NCI-H2227 (cell line): ENCODE data around the gene S1PR1.
"Not testable (repeated sequence)": the region's sequence is repeated elsewhere in the genome, so short reads cannot be mapped to it uniquely, and the experiment has no call there.

Experiments used
- DNase-seq: peaks from one replicate; lab custom pipeline; 2025; ENCODE audit not compliant: unreplicated experiment; lab: John Stamatoyannopoulos, UW

Gene S1PR1

GRCh38 chr1:101236516-101237228 is at the start of gene S1PR1:
TSS of gene S1PR1 (plus strand) at chr1:101237019. CDS start at chr1:101238985, 1,966 bp downstream.
- peak; percentile 60 for DNase-seq

- no peak for DNase-seq
Measured at GRCh38 chr1:101187297-101187696, 49.5 kb upstream of the S1PR1 start.

GRCh38 chr1:101188331-101188730 is 48.5 kb upstream of the S1PR1 start:
- no peak for DNase-seq

- not testable (repeated sequence) for DNase-seq
Measured at GRCh38 chr1:101188968-101189367, 47.9 kb upstream of the S1PR1 start.

- no peak for DNase-seq
Measured at GRCh38 chr1:101190441-101190840, 46.4 kb upstream of the S1PR1 start.

GRCh38 chr1:101191049-101191448 is 45.8 kb upstream of the S1PR1 start:
- no peak for DNase-seq

GRCh38 chr1:101193733-101194169 is 43.1 kb upstream of the S1PR1 start:
- DNase-seq, result no peak

- DNase-seq, result no peak
Measured at GRCh38 chr1:101194746-101195145, 42.1 kb upstream of the S1PR1 start.

GRCh38 chr1:101196668-101197067 is 40.2 kb upstream of the S1PR1 start:
- no peak for DNase-seq

GRCh38 chr1:101198842-101199636 is 37.8 kb upstream of the S1PR1 start:
- DNase-seq, result no peak

- no peak for DNase-seq
Measured at GRCh38 chr1:101199637-101199982, 37.2 kb upstream of the S1PR1 start.

- no peak for DNase-seq
Measured at GRCh38 chr1:101200513-101200912, 36.3 kb upstream of the S1PR1 start.

GRCh38 chr1:101203820-101204540 is 32.8 kb upstream of the S1PR1 start:
- peak; percentile 92 for DNase-seq

- DNase-seq, result no peak
Measured at GRCh38 chr1:101205457-101205856, 31.4 kb upstream of the S1PR1 start.

GRCh38 chr1:101206139-101206538 is 30.7 kb upstream of the S1PR1 start:
- not testable (repeated sequence) for DNase-seq

- DNase-seq, result not testable (repeated sequence)
Measured at GRCh38 chr1:101207271-101207670, 29.5 kb upstream of the S1PR1 start.

- DNase-seq, result no peak
Measured at GRCh38 chr1:101207891-101208290, 28.9 kb upstream of the S1PR1 start.

- no peak for DNase-seq
Measured at GRCh38 chr1:101215363-101216011, 21.3 kb upstream of the S1PR1 start.

GRCh38 chr1:101216623-101217022 is 20.2 kb upstream of the S1PR1 start:
- DNase-seq, result no peak

GRCh38 chr1:101217148-101217547 is 19.7 kb upstream of the S1PR1 start:
- DNase-seq, result no peak

GRCh38 chr1:101218968-101219367 is 17.9 kb upstream of the S1PR1 start:
- DNase-seq, result not testable (repeated sequence)
